ENCODE results near the gene FAXDC2.

GRCh38 chr5:154841273-154841661 is 9.1 kb downstream of the FAXDC2 start:
- TF ChIP-seq CTCF (IDR thresholded peaks at IDR 0.05; ENCODE audit: low read depth, low read length): no peak
- no peak for TF ChIP-seq EZH2phosphoT487 (IDR thresholded peaks at IDR 0.05; ENCODE audit: low read depth)
